Measurements from ENCODE around the gene KDM5A.

- TF ChIP-seq CTCF (IDR thresholded peaks at IDR 0.05), result no peak
- TF ChIP-seq POLR2A (IDR thresholded peaks at IDR 0.05), result no peak
Observed at GRCh38 chr12:256225-256624, 132.9 kb downstream of the KDM5A start.

Measured in adrenal gland (tissue), 5 donors.